SK-N-SH (cell line): ENCODE measurements around the gene PRKCB. TPM values are rescaled to one million over a fixed set of nuclear protein-coding genes. Genes with fewer than 3 reads are reported as not detected.

Experiments
- CTCF ChIA-PET: fragments of 300-600, 350-600 bp; formaldehyde crosslinking; extraction: SDS; loops from one replicate; lab custom pipeline; 2021; lab: Yijun Ruan, JAX
- POLR2A ChIA-PET: fragments of 350-600 bp; sonication (Branson Sonifier 250); formaldehyde crosslinking; extraction: SDS; loops from one replicate; lab custom pipeline; 2020; ENCODE audit warnings: antibody characterized with exemption, inconsistent platforms; lab: Yijun Ruan, JAX
- DNase-seq: peaks from one replicate; pipeline ENCODE4 v3.0.0; 2012
- H2AFZ ChIP-seq: fragments of 200-600 bp; sonication (generic); 2 replicates; pipeline ENCODE4 v1.8.1; 2016; ENCODE audit warnings: antibody characterized with exemption, mild to moderate bottlenecking, low read depth
- H3F3A ChIP-seq: fragments of 200-600 bp; sonication (generic); replicated peaks from 2 replicates; pipeline ENCODE3; 2016; ENCODE audit warnings: antibody characterized with exemption, mild to moderate bottlenecking; ENCODE audit not compliant: insufficient read depth
- H3K27ac ChIP-seq, 2 experiments: fragments of 200-500 bp in 1 of 2; fragments of 200-600 bp in 1 of 2; sonication (Bioruptor generic) in 1 of 2; sonication (generic), shearing (Covaris generic) in 1 of 2; 2 replicates each; pipeline versions ENCODE4 v1.5.1 to v1.6.1; 2014 to 2016; ENCODE audit warnings: low read depth in 2 of 2, inconsistent platforms in 1 of 2, low read length in 1 of 2, mild to moderate bottlenecking in 1 of 2, mixed read lengths in 1 of 2
- H3K27me3 ChIP-seq: fragments of 200-600 bp; sonication (generic), shearing (Covaris generic); 2 replicates; pipeline ENCODE4 v1.6.1; 2016; ENCODE audit warnings: mixed run types; ENCODE audit not compliant: insufficient read depth
- H3K36me3 ChIP-seq, 2 experiments: fragments of 200-500 bp in 1 of 2; fragments of 200-600 bp in 1 of 2; sonication (Bioruptor generic) in 1 of 2; sonication (generic) in 1 of 2; replicated peaks in 1 of 2; 2 replicates each; pipeline versions ENCODE3 to v1.5.1; 2014 to 2016; ENCODE audit warnings: low read length in 1 of 2, mild to moderate bottlenecking in 1 of 2; ENCODE audit not compliant: insufficient read depth in 2 of 2, control insufficient read depth in 1 of 2
- H3K4me1 ChIP-seq, 2 experiments: fragments of 200-500 bp in 1 of 2; fragments of 200-600 bp in 1 of 2; sonication (Bioruptor generic) in 1 of 2; sonication (generic), shearing (Covaris generic) in 1 of 2; 2 replicates each; pipeline versions ENCODE4 v1.5.1 to v1.6.1; 2014 to 2016; ENCODE audit warnings: low read depth in 1 of 2, low read length in 1 of 2, mixed run types in 1 of 2; ENCODE audit not compliant: insufficient read depth in 2 of 2, control insufficient read depth in 1 of 2
- H3K4me2 ChIP-seq: fragments of 200-600 bp; sonication (generic), shearing (Covaris generic); 2 replicates; pipeline ENCODE4 v1.6.1; 2017; ENCODE audit warnings: mixed run types
- H3K4me3 ChIP-seq, 2 experiments: fragments of 200-500 bp in 1 of 2; fragments of 200-600 bp in 1 of 2; sonication (Bioruptor generic) in 1 of 2; sonication (generic), shearing (Covaris generic) in 1 of 2; 2 replicates each; pipeline versions ENCODE4 v1.5.1 to v1.8.1; 2014 to 2016; ENCODE audit warnings: low read depth in 2 of 2, inconsistent platforms in 1 of 2, low read length in 1 of 2, mild to moderate bottlenecking in 1 of 2, mixed read lengths in 1 of 2, moderate library complexity in 1 of 2
- H3K79me2 ChIP-seq: fragments of 200-600 bp; sonication (generic); 2 replicates; pipeline ENCODE4 v1.8.1; 2017; ENCODE audit warnings: mild to moderate bottlenecking; ENCODE audit not compliant: insufficient read depth
- H3K9ac ChIP-seq: fragments of 200-600 bp; sonication (generic); 2 replicates; pipeline ENCODE4 v1.6.1; 2017; ENCODE audit warnings: mixed run types
- H3K9me2 ChIP-seq: fragments of 200-600 bp; sonication (generic); 2 replicates; pipeline ENCODE4 v1.6.1; 2017; ENCODE audit warnings: mixed run types
- H3K9me3 ChIP-seq: fragments of 200-600 bp; sonication (generic); 2 replicates; pipeline ENCODE4 v1.6.1; 2017; ENCODE audit warnings: mixed run types, mild to moderate bottlenecking, moderate library complexity
- H4K20me1 ChIP-seq: fragments of 200-600 bp; sonication (generic); 2 replicates; pipeline ENCODE4 v1.6.1; 2017; ENCODE audit warnings: mild to moderate bottlenecking, mixed run types; ENCODE audit not compliant: insufficient read depth
- CHD2 ChIP-seq: fragments of 150-350 bp; IDR thresholded peaks from 2 replicates; pipeline ENCODE4 v1.6.1; 2018; ENCODE audit warnings: low read length; ENCODE audit not compliant: partially characterized antibody
- FOSL2 ChIP-seq: IDR thresholded peaks from 2 replicates; pipeline ENCODE4 v1.4.0; 2012; ENCODE audit warnings: low read depth, mild to moderate bottlenecking, moderate library complexity, borderline replicate concordance
- GATA2 ChIP-seq: sonication (generic); formaldehyde crosslinking; IDR thresholded peaks from 2 replicates; pipeline ENCODE4 v1.5.0; 2020; ENCODE audit warnings: mild to moderate bottlenecking, missing genetic modification reagents
- MXI1 ChIP-seq: IDR thresholded peaks from 2 replicates; pipeline ENCODE4 v1.6.1; 2012; ENCODE audit warnings: mild to moderate bottlenecking, low read depth, low read length, improper control_type of control experiment
- NRF1 ChIP-seq: IDR thresholded peaks from 2 replicates; pipeline ENCODE4 v1.6.1; 2012; ENCODE audit warnings: low read depth, mild to moderate bottlenecking, low read length
- POLR2AphosphoS5 ChIP-seq: IDR thresholded peaks from 2 replicates; pipeline ENCODE4 v1.6.1; 2012; ENCODE audit warnings: low read depth, low read length
- USF1 ChIP-seq: IDR thresholded peaks from 2 replicates; pipeline ENCODE4 v1.4.0; 2012; ENCODE audit warnings: low read depth, borderline replicate concordance
- YY1 ChIP-seq: IDR thresholded peaks from 2 replicates; pipeline ENCODE4 v1.4.0; 2012; ENCODE audit warnings: low read depth, mild to moderate bottlenecking
- WGBS: methylation state at CpG from one replicate; pipeline ENCODE4 v1.1.6; 2017; ENCODE audit warnings: low lambda C conversion rate; 5-methylcytosine and 5-hydroxymethylcytosine counted together
- polyA plus RNA-seq, 3 experiments: library from polyadenylated mRNA; depleted of rRNA; stranded (reverse); fragments of >200 nt; gene quantifications; 2 replicates each; pipeline ENCODE4 v1.2.3, GENCODE V29; 2012
- TF ChIP-seq, protein P1 (sequence below): fragments of 150-350 bp; IDR thresholded peaks from 2 replicates; pipeline ENCODE4 v1.6.1; 2016; ENCODE audit warnings: mild to moderate bottlenecking, low read depth, low read length
- TF ChIP-seq, protein P2 (sequence below): fragments of 150-350 bp; IDR thresholded peaks from 2 replicates; pipeline ENCODE4 v1.6.1; 2017; ENCODE audit warnings: antibody characterized with exemption, low read length, low read depth, borderline replicate concordance
- TF ChIP-seq, protein P3 (sequence below): IDR thresholded peaks from 2 replicates; pipeline ENCODE4; 2012

The PRKCB gene
- polyA plus RNA-seq, 1 of the 3 experiments (the other 2 are of a cell fraction): 0.12 TPM

- TF ChIP-seq, protein P1, sequence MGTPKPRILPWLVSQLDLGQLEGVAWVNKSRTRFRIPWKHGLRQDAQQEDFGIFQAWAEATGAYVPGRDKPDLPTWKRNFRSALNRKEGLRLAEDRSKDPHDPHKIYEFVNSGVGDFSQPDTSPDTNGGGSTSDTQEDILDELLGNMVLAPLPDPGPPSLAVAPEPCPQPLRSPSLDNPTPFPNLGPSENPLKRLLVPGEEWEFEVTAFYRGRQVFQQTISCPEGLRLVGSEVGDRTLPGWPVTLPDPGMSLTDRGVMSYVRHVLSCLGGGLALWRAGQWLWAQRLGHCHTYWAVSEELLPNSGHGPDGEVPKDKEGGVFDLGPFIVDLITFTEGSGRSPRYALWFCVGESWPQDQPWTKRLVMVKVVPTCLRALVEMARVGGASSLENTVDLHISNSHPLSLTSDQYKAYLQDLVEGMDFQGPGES: no peak
- no peak for TF ChIP-seq FOSL2
- TF ChIP-seq YY1: no peak
- TF ChIP-seq, all 33 proteins: peak for 0
These were observed 33.3 kb downstream of the PRKCB start (continued) for GRCh38 chr16:23869052-23869451.

GRCh38 chr16:23871924-23872323 is 36.1 kb downstream of the PRKCB start:
- no peaks in the 10 kb centered on the region for H3K79me2 ChIP-seq
- POLR2A ChIA-PET: no interaction called here
- no peaks in the 10 kb centered on the region for H4K20me1 ChIP-seq
- H3K4me2 ChIP-seq: no peak overlapping the region
- H2AFZ ChIP-seq: no peak overlapping the region
- no peak overlapping the region for H3K9ac ChIP-seq
- no peaks in the 10 kb centered on the region for H3K27me3 ChIP-seq
- no peak overlapping the region for H3K4me3 ChIP-seq
- DNase-seq: no peak
- 21% methylated on average over 3 of the region's 3 CpGs for WGBS
- no peaks in the 10 kb centered on the region for H3K9me3 ChIP-seq
- no peaks in the 10 kb centered on the region for H3F3A ChIP-seq
- H3K27ac ChIP-seq: no peak overlapping the region
- CTCF ChIA-PET: no interaction called here
- no peaks in the 10 kb centered on the region for H3K9me2 ChIP-seq
- TF ChIP-seq USF1: no peak
- no peak for TF ChIP-seq MXI1
- TF ChIP-seq POLR2AphosphoS5: no peak
- no peak for TF ChIP-seq NRF1
- no peak for TF ChIP-seq GATA2 (CRISPR knock-in tag)
- TF ChIP-seq, protein P2, sequence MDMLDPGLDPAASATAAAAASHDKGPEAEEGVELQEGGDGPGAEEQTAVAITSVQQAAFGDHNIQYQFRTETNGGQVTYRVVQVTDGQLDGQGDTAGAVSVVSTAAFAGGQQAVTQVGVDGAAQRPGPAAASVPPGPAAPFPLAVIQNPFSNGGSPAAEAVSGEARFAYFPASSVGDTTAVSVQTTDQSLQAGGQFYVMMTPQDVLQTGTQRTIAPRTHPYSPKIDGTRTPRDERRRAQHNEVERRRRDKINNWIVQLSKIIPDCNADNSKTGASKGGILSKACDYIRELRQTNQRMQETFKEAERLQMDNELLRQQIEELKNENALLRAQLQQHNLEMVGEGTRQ: no peak
- TF ChIP-seq YY1: no peak
- TF ChIP-seq, protein P3, sequence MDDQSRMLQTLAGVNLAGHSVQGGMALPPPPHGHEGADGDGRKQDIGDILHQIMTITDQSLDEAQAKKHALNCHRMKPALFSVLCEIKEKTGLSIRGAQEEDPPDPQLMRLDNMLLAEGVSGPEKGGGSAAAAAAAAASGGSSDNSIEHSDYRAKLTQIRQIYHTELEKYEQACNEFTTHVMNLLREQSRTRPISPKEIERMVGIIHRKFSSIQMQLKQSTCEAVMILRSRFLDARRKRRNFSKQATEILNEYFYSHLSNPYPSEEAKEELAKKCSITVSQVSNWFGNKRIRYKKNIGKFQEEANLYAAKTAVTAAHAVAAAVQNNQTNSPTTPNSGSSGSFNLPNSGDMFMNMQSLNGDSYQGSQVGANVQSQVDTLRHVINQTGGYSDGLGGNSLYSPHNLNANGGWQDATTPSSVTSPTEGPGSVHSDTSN: no peak
- TF ChIP-seq CHD2: no peak
- TF ChIP-seq, all 33 proteins: peak for 0
- Histone ChIP-seq H3K36me3 (no peaks in the 10 kb centered on the region), H3K4me1 (no peaks in the 10 kb centered on the region; a peak in 1 of 4 replicates)
